Panc1 (cell line): ENCODE data around the gene DNAJC4. TPM values are rescaled to one million over a fixed set of nuclear protein-coding genes. Genes with fewer than 3 reads are reported as not detected.

ENCODE experiments used
- ATAC-seq: fragments of 200-7000 bp; cut with Tn5 transposase; 2 replicates; pipeline ENCODE4 v1.9.1; 2020; ENCODE audit warnings: mild to moderate bottlenecking, moderate library complexity
- BruUV-seq: library from RNA; stranded (reverse); fragments of 400-500 nt; replicated peaks from 2 replicates; lab custom pipeline; 2021; lab: Mats Ljungman, UMichigan
- CTCF ChIA-PET: fragments of 300-600 bp; sonication (Branson Sonifier 250); formaldehyde crosslinking; loops from one replicate; lab custom pipeline; 2022; ENCODE audit warnings: antibody characterized with exemption; lab: Charles Lee
- POLR2A ChIA-PET: fragments of 300-600 bp; sonication (Branson Sonifier 250); formaldehyde crosslinking; loops from one replicate; lab custom pipeline; 2022; ENCODE audit warnings: antibody characterized with exemption; lab: Charles Lee
- DNase-seq: peaks from one replicate; pipeline ENCODE4 v3.0.0-alpha.2; 2010; ENCODE audit warnings: low read depth, low spot score
- H3K27ac ChIP-seq: 2 replicates; pipeline ENCODE4 v1.5.1; 2011; ENCODE audit warnings: mild to moderate bottlenecking, low read length, inconsistent platforms
- H3K27me3 ChIP-seq: fragments of 200-500 bp; sonication (Bioruptor generic); 2 replicates; pipeline ENCODE4 v1.6.0; 2014; ENCODE audit warnings: low read length, inconsistent platforms; ENCODE audit not compliant: control insufficient read depth, insufficient read depth
- H3K36me3 ChIP-seq: fragments of 200-500 bp; sonication (Bioruptor generic); 2 replicates; pipeline ENCODE4 v1.5.1; 2014; ENCODE audit warnings: inconsistent platforms, mild to moderate bottlenecking, low read length, moderate library complexity; ENCODE audit not compliant: control insufficient read depth, insufficient read depth
- H3K4me1 ChIP-seq: 2 replicates; pipeline ENCODE4 v1.5.1; 2011; ENCODE audit warnings: inconsistent platforms, mild to moderate bottlenecking, low read length, moderate library complexity; ENCODE audit not compliant: control insufficient read depth, insufficient read depth
- H3K4me3 ChIP-seq, 2 experiments: 2 replicates each; pipeline ENCODE4 v1.5.1; 2011 to 2012; ENCODE audit warnings: low read depth in 2 of 2, low read length in 2 of 2, mild to moderate bottlenecking in 2 of 2, inconsistent platforms in 1 of 2, moderate library complexity in 1 of 2
- H3K9me3 ChIP-seq: fragments of 200-500 bp; sonication (Bioruptor generic); 2 replicates; pipeline ENCODE4 v1.5.1; 2014; ENCODE audit warnings: low read depth, mild to moderate bottlenecking, inconsistent platforms, low read length, moderate library complexity; ENCODE audit not compliant: control insufficient read depth, insufficient read depth
- CTCF ChIP-seq: fragments of 450-650 bp; IDR thresholded peaks from 2 replicates; pipeline ENCODE4 v1.5.1; 2017; ENCODE audit warnings: mild to moderate bottlenecking
- POLR2AphosphoS5 ChIP-seq: IDR thresholded peaks from 2 replicates; pipeline ENCODE4 v1.6.1; 2012; ENCODE audit warnings: mild to moderate bottlenecking, low read depth, low read length, moderate library complexity
- REST ChIP-seq, 2 experiments: IDR thresholded peaks; 2 replicates each; pipeline ENCODE4 v1.6.1; 2011 to 2012; ENCODE audit warnings: low read depth in 2 of 2, control low read depth in 1 of 2, low read length in 1 of 2, mild to moderate bottlenecking in 1 of 2, moderate library complexity in 1 of 2; ENCODE audit not compliant: insufficient read depth in 1 of 2
- SIN3A ChIP-seq: IDR thresholded peaks from 2 replicates; pipeline ENCODE4 v1.6.1; 2012; ENCODE audit warnings: low read depth, mild to moderate bottlenecking, low read length, moderate library complexity, borderline replicate concordance; ENCODE audit not compliant: insufficient read depth
- TCF7L2 ChIP-seq: IDR thresholded peaks from 2 replicates; pipeline ENCODE4 v1.6.1; 2011; ENCODE audit warnings: mild to moderate bottlenecking, low read depth, low read length, inconsistent platforms
- in situ Hi-C: cut with HindIII; loops from 2 replicates; pipeline ENCODE4 v1.10.0; 2016; ENCODE audit warnings: low sequenced_read_pairs, low pct_unique_long_range_greater_than_20kb
- intact Hi-C: fragments of 100-400 bp; cut with micrococcal nuclease; formaldehyde crosslinking; loops from one replicate; pipeline ENCODE4 v1.10.0; 2022; ENCODE audit not compliant: unreplicated experiment
- total RNA-seq: library from RNA; stranded (reverse); gene quantifications from one replicate; pipeline ENCODE4 v1.2.1, GENCODE V29; 2021; ENCODE audit not compliant: unreplicated experiment

Gene DNAJC4
- total RNA-seq, 1 experiment from 2014 or later: 41.0 TPM

- H3K4me1 ChIP-seq: peaks cover 30% of the 10 kb centered on the region
These were observed 10.3 kb downstream of the DNAJC4 start, which contains the start of gene FKBP2 for GRCh38 chr11:64240435-64241240. FKBP2 (plus strand) TSS chr11:64241095; CDS start chr11:64242388, 1,293 bp downstream.

More at GRCh38 chr11:64240435-64241240, 10.3 kb downstream of the DNAJC4 start, which contains the start of gene FKBP2:
- Histone ChIP-seq H3K9me3 (no peaks in the 10 kb centered on the region), H3K36me3 (peaks cover 3% of the 10 kb centered on the region; the same call in 1 of the 2 replicates), H3K27me3 (no peaks in the 10 kb centered on the region), H3K27ac (peak within 1 kb of the TSS; percentile 97), H3K4me3 (peak within 1 kb of the TSS; percentile 59 to 60)
- ChIA-PET POLR2A (interaction anchor here (1.0 kb wide), 1 partner anchor 13 kb away, joined by 9 read pairs; no protein-coding TSS in a partner anchor), CTCF (interaction anchor here (0.5 to 0.7 kb wide), 3 partner anchors 75 to 682 kb away, joined by 3 to 4 read pairs (median 3); partner anchors contain the start of gene TRMT112)
- intact Hi-C loops: loop anchor here (10.0 kb wide), 1 partner anchor 64 kb away; the partner anchor contains the start of genes CATSPERZ and ESRRA
- TF ChIP-seq REST (IDR thresholded peaks at IDR 0.05; ENCODE audit: insufficient read depth in 1 of 2, low read depth in 2 of 2, low read length in 1 of 2) (no peak), TCF7L2 (peak; percentile 48; the same call in 1 of the 2 replicates), SIN3A (peak; percentile 83; the same call in 1 of the 2 replicates), POLR2AphosphoS5 (peak; percentile 84), CTCF (no peak)
- in situ Hi-C loops: no loop called here
- peak; percentile 69 for ATAC-seq
- TSS peak; percentile 91 for BruUV-seq
- DNase-seq: peak; percentile 78
